ENCODE data around the gene MAB21L3. TPM values are rescaled to one million over a fixed set of nuclear protein-coding genes. Genes with fewer than 3 reads are reported as not detected.

MAB21L3 gene
- total RNA-seq, 5 donors from 2014 or later (not counting 1 experiment from before 2014, with no cell fraction given), result not detected

DNA sequence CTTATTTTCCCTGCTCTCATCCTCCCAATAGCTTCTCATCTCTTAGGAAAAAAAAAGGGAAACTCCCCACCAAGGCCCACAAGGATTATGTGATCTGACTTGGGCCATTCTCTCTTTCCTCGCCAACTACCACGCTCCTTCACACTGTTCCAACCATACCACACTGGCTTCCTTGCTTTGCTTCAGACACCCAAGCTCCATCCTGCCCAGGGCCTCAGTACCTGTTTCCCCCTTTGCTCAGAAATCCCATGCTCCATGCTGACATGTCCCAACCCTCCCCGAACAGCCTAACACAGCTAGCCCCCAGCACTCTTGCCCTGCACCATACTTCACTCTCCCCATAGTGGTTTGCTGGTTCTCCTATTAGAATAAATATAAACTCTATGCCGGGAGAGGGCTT lies 39.2 kb downstream of the MAB21L3 start:
- WGBS (ENCODE audit: insufficient coverage), result 96% methylated on average over 2 of the region's 4 CpGs
- CTCF ChIA-PET, result interaction anchor here (0.5 to 4.7 kb wide), 13 partner anchors 9 to 385 kb away, joined by 3 to 30 read pairs (median 6); no protein-coding TSS in a partner anchor
- peaks cover 0 to 5% of the 10 kb centered on the region in 2 donors for H3K27me3 Mint-ChIP-seq
- Histone ChIP-seq H3K27ac (ENCODE audit: low read length) (no peak overlapping the region), H3K4me3 (ENCODE audit: control insufficient read depth in 1 of 2, extremely low read depth in 1 of 2, low read length in 1 of 2) (no peak overlapping the region), H3K4me1 (ENCODE audit: control insufficient read depth in 1 of 2, extremely low read depth in 1 of 2, insufficient read depth in 2 of 2, low read length in 2 of 2) (peaks cover 17 to 24% of the 10 kb centered on the region in 2 experiments), H3K9me3 (no peaks in the 10 kb centered on the region), H3K27me3 (replicated peaks in 1 of 2; ENCODE audit: control insufficient read depth in 2 of 2, extremely low read depth in 1 of 2, insufficient read depth in 2 of 2, low read length in 1 of 2) (peaks cover 0 to 3% of the 10 kb centered on the region in 2 experiments), H3K36me3 (ENCODE audit: control insufficient read depth in 2 of 2, extremely low read depth in 1 of 2, insufficient read depth in 1 of 2, low read length in 1 of 2) (no peaks in the 10 kb centered on the region)
- peak overlapping the region; percentile 85 to 88 for H3K27ac Mint-ChIP-seq
- no peaks in the 10 kb centered on the region for H3K36me3 Mint-ChIP-seq
- H3K9me3 Mint-ChIP-seq, result no peaks in the 10 kb centered on the region
- H3K4me3 Mint-ChIP-seq, result peak overlapping the region in 1 of 3 donors; percentile 75
- DNase-seq, result no peak
- peaks cover 23 to 39% (median 28%) of the 10 kb centered on the region in 3 donors for H3K4me1 Mint-ChIP-seq
- ATAC-seq (replicated peaks in 1 of 4), result no peak
- POLR2A ChIA-PET, result interaction anchor here (0.6 to 1.1 kb wide), 3 partner anchors 165 to 268 kb away, joined by 3 to 6 read pairs (median 4); no protein-coding TSS in a partner anchor

GRCh38 chr1:116151739-116152576 lies 40.8 kb downstream of the MAB21L3 start:
- DNase-seq (peak; percentile 55 to 92 (median 70)), ATAC-seq (replicated peaks in 1 of 4) (peak; percentile 86 to 92 (median 88))
- no peaks in the 10 kb centered on the region for H3K36me3 Mint-ChIP-seq
- ChIA-PET POLR2A (no interaction called here), CTCF (interaction anchor here (0.6 to 4.7 kb wide), 12 partner anchors 10 to 1301 kb away, joined by 3 to 30 read pairs (median 4); no protein-coding TSS in a partner anchor)
- no peaks in the 10 kb centered on the region for H3K9me3 Mint-ChIP-seq
- H3K4me1 Mint-ChIP-seq, result peaks cover 21 to 32% (median 23%) of the 10 kb centered on the region in 3 donors
- Histone ChIP-seq H3K27ac (ENCODE audit: low read length) (peak overlapping the region; percentile 28), H3K4me1 (ENCODE audit: control insufficient read depth in 1 of 2, extremely low read depth in 1 of 2, insufficient read depth in 2 of 2, low read length in 2 of 2) (peaks cover 17 to 24% of the 10 kb centered on the region in 2 experiments), H3K36me3 (ENCODE audit: control insufficient read depth in 2 of 2, extremely low read depth in 1 of 2, insufficient read depth in 1 of 2, low read length in 1 of 2) (no peaks in the 10 kb centered on the region), H3K9me3 (no peaks in the 10 kb centered on the region), H3K27me3 (replicated peaks in 1 of 2; ENCODE audit: control insufficient read depth in 2 of 2, extremely low read depth in 1 of 2, insufficient read depth in 2 of 2, low read length in 1 of 2) (peaks cover 0 to 3% of the 10 kb centered on the region in 2 experiments), H3K4me3 (ENCODE audit: control insufficient read depth in 1 of 2, extremely low read depth in 1 of 2, low read length in 1 of 2) (peak overlapping the region; percentile 42 to 58)
- under 1% methylated on average over 34 of the region's 46 CpGs for WGBS (ENCODE audit: insufficient coverage)
- peak overlapping the region; percentile 63 to 75 (median 70) for H3K4me3 Mint-ChIP-seq
- peaks cover 0 to 3% of the 10 kb centered on the region in 2 donors for H3K27me3 Mint-ChIP-seq
- H3K27ac Mint-ChIP-seq, result peak overlapping the region; percentile 85 to 88

- DNase-seq (no peak), ATAC-seq (replicated peaks in 1 of 4) (no peak)
- no peaks in the 10 kb centered on the region for H3K27me3 Mint-ChIP-seq
- peaks cover 21 to 28% (median 23%) of the 10 kb centered on the region in 3 donors for H3K4me1 Mint-ChIP-seq
- H3K27ac Mint-ChIP-seq, result no peak overlapping the region
- Histone ChIP-seq H3K27me3 (replicated peaks in 1 of 2; ENCODE audit: control insufficient read depth in 2 of 2, extremely low read depth in 1 of 2, insufficient read depth in 2 of 2, low read length in 1 of 2) (peaks cover 0 to 3% of the 10 kb centered on the region in 2 experiments), H3K27ac (ENCODE audit: low read length) (no peak overlapping the region), H3K4me1 (ENCODE audit: control insufficient read depth in 1 of 2, extremely low read depth in 1 of 2, insufficient read depth in 2 of 2, low read length in 2 of 2) (peaks cover 17 to 24% of the 10 kb centered on the region in 2 experiments), H3K4me3 (ENCODE audit: control insufficient read depth in 1 of 2, extremely low read depth in 1 of 2, low read length in 1 of 2) (peak overlapping the region; percentile 39 to 42), H3K36me3 (ENCODE audit: control insufficient read depth in 2 of 2, extremely low read depth in 1 of 2, insufficient read depth in 1 of 2, low read length in 1 of 2) (no peaks in the 10 kb centered on the region), H3K9me3 (no peaks in the 10 kb centered on the region)
- no peaks in the 10 kb centered on the region for H3K36me3 Mint-ChIP-seq
- ChIA-PET CTCF (interaction anchor here in 1 of 2 donors (0.9 to 4.7 kb wide), 7 partner anchors 10 to 363 kb away, joined by 3 to 30 read pairs (median 4); no protein-coding TSS in a partner anchor), POLR2A (no interaction called here)
- 100% methylated on average over 1 of the region's 4 CpGs for WGBS (ENCODE audit: insufficient coverage)
- peak overlapping the region in 2 of 3 donors; percentile 22 to 75 for H3K4me3 Mint-ChIP-seq
- no peaks in the 10 kb centered on the region for H3K9me3 Mint-ChIP-seq
Observed at GRCh38 chr1:116152577-116152943, 41.4 kb downstream of the MAB21L3 start.

DNA sequence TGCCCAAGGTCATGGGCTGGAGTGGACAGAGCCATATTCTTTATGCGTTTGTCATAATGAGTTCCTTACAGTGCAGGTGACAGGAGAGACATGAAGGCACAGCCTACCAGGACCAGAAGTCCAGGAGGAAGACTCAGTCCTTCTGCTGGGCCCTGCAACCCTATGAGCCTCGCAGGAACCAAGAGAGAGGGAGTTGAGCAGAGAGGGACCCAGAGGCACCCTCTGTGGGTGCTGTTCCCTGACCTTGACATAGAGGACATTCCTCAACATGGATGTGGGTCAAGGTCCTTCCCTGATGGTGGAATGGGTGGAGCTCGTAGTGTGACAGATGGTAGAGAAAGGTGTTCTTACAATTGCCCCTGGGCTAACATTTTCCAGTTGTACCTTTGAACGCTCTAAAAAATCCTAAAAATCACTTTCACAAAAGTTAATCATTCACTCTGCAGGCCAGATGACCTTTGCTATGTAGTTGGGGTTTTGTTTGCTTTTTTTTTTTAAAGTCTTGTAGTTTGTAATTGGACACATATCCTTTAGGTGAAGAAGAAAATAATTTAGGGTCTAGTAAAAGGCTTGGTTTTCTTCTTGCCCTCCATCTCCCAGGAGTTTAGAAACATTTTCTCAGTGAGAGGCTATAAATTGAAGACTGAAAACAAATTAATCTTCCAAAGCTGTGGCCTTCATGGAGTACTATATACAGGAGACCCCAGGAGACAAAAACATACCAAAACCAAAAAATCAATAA lies 41.9 kb downstream of the MAB21L3 start:
- H3K4me3 ChIP-seq (ENCODE audit: control insufficient read depth in 1 of 2, extremely low read depth in 1 of 2, low read length in 1 of 2), result no peak overlapping the region
- no peaks in the 10 kb centered on the region for H3K36me3 Mint-ChIP-seq
- H3K27me3 ChIP-seq (replicated peaks in 1 of 2; ENCODE audit: control insufficient read depth in 2 of 2, extremely low read depth in 1 of 2, insufficient read depth in 2 of 2, low read length in 1 of 2), result peaks cover 0 to 3% of the 10 kb centered on the region in 2 experiments
- H3K4me3 Mint-ChIP-seq, result no peak overlapping the region
- no peaks in the 10 kb centered on the region for H3K27me3 Mint-ChIP-seq
- H3K9me3 ChIP-seq, result no peaks in the 10 kb centered on the region
- H3K4me1 ChIP-seq (ENCODE audit: control insufficient read depth in 1 of 2, extremely low read depth in 1 of 2, insufficient read depth in 2 of 2, low read length in 2 of 2), result peaks cover 17 to 24% of the 10 kb centered on the region in 2 experiments
- POLR2A ChIA-PET, result no interaction called here
- H3K27ac Mint-ChIP-seq, result peak overlapping the region; percentile 32 to 45
- peaks cover 21 to 28% (median 23%) of the 10 kb centered on the region in 3 donors for H3K4me1 Mint-ChIP-seq
- no peak overlapping the region for H3K27ac ChIP-seq (ENCODE audit: low read length)
- CTCF ChIA-PET, result interaction anchor here (0.5 to 4.7 kb wide), 9 partner anchors 11 to 1753 kb away, joined by 3 to 27 read pairs (median 3); no protein-coding TSS in a partner anchor
- ATAC-seq (replicated peaks in 1 of 4) (no peak), DNase-seq (no peak)
- peaks cover 0 to 3% (median 2%) of the 10 kb centered on the region in 3 donors for H3K9me3 Mint-ChIP-seq
- 96% methylated on average over 2 of the region's 4 CpGs for WGBS (ENCODE audit: insufficient coverage)
- no peaks in the 10 kb centered on the region for H3K36me3 ChIP-seq (ENCODE audit: control insufficient read depth in 2 of 2, extremely low read depth in 1 of 2, insufficient read depth in 1 of 2, low read length in 1 of 2)

GRCh38 chr1:116153692-116154031 lies 42.5 kb downstream of the MAB21L3 start:
- ChIA-PET POLR2A (no interaction called here), CTCF (interaction anchor here (0.6 to 4.7 kb wide), 7 partner anchors 14 to 1753 kb away, joined by 3 to 27 read pairs (median 3); no protein-coding TSS in a partner anchor)
- no peak for ATAC-seq (replicated peaks in 1 of 4)
- Mint-ChIP-seq H3K27me3 (no peaks in the 10 kb centered on the region), H3K9me3 (peaks cover 0 to 7% (median 6%) of the 10 kb centered on the region in 3 donors), H3K36me3 (no peaks in the 10 kb centered on the region), H3K27ac (peak overlapping the region in 1 of 2 donors; percentile 45), H3K4me3 (no peak overlapping the region), H3K4me1 (peaks cover 21 to 28% (median 23%) of the 10 kb centered on the region in 3 donors)
- H3K27ac ChIP-seq (ENCODE audit: low read length), result no peak overlapping the region
- H3K9me3 ChIP-seq, result no peaks in the 10 kb centered on the region
- peaks cover 0 to 3% of the 10 kb centered on the region in 2 experiments for H3K27me3 ChIP-seq (replicated peaks in 1 of 2; ENCODE audit: control insufficient read depth in 2 of 2, extremely low read depth in 1 of 2, insufficient read depth in 2 of 2, low read length in 1 of 2)
- H3K4me3 ChIP-seq (ENCODE audit: control insufficient read depth in 1 of 2, extremely low read depth in 1 of 2, low read length in 1 of 2), result no peak overlapping the region
- DNase-seq, result no peak
- peaks cover 17 to 24% of the 10 kb centered on the region in 2 experiments for H3K4me1 ChIP-seq (ENCODE audit: control insufficient read depth in 1 of 2, extremely low read depth in 1 of 2, insufficient read depth in 2 of 2, low read length in 2 of 2)
- H3K36me3 ChIP-seq (ENCODE audit: control insufficient read depth in 2 of 2, extremely low read depth in 1 of 2, insufficient read depth in 1 of 2, low read length in 1 of 2), result no peaks in the 10 kb centered on the region

- Histone ChIP-seq H3K27ac (ENCODE audit: low read length) (no peak overlapping the region), H3K27me3 (replicated peaks in 1 of 2; ENCODE audit: control insufficient read depth in 2 of 2, extremely low read depth in 1 of 2, insufficient read depth in 2 of 2, low read length in 1 of 2) (peaks cover 0 to 6% of the 10 kb centered on the region in 2 experiments), H3K36me3 (ENCODE audit: control insufficient read depth in 2 of 2, extremely low read depth in 1 of 2, insufficient read depth in 1 of 2, low read length in 1 of 2) (no peaks in the 10 kb centered on the region), H3K9me3 (peaks cover 4% of the 10 kb centered on the region), H3K4me3 (ENCODE audit: control insufficient read depth in 1 of 2, extremely low read depth in 1 of 2, low read length in 1 of 2) (no peak overlapping the region), H3K4me1 (ENCODE audit: control insufficient read depth in 1 of 2, extremely low read depth in 1 of 2, insufficient read depth in 2 of 2, low read length in 2 of 2) (peaks cover 17 to 24% of the 10 kb centered on the region in 2 experiments)
- CTCF ChIA-PET, result interaction anchor here in 1 of 2 donors (1.3 to 1.7 kb wide), 2 partner anchors 14 to 15 kb away, joined by 4 to 9 read pairs; no protein-coding TSS in a partner anchor
- Mint-ChIP-seq H3K27ac (no peak overlapping the region), H3K4me1 (peaks cover 21 to 28% (median 23%) of the 10 kb centered on the region in 3 donors), H3K27me3 (no peaks in the 10 kb centered on the region), H3K9me3 (peaks cover 0 to 14% (median 9%) of the 10 kb centered on the region in 3 donors), H3K36me3 (peaks cover 3% of the 10 kb centered on the region), H3K4me3 (no peak overlapping the region)
- 95% methylated on average over 4 of the region's 4 CpGs for WGBS (ENCODE audit: insufficient coverage)
- POLR2A ChIA-PET, result no interaction called here
- DNase-seq (no peak), ATAC-seq (replicated peaks in 1 of 4) (no peak)
Observed at GRCh38 chr1:116154536-116154935, 43.3 kb downstream of the MAB21L3 start.

Data from T-cell (primary cell).